GM12872 (cell line): Measurements from ENCODE around the gene PPP1R27.

Experiments used
- TF ChIP-seq, protein P1 (sequence below): IDR thresholded peaks from 3 replicates; pipeline ENCODE4 v1.5.1; 2011; ENCODE audit warnings: low read depth, mild to moderate bottlenecking, low read length, moderate library complexity; ENCODE audit not compliant: insufficient read depth

PPP1R27 gene

GRCh38 chr17:81819708-81820107, 15.1 kb downstream of the PPP1R27 start:
- TF ChIP-seq, protein P1, sequence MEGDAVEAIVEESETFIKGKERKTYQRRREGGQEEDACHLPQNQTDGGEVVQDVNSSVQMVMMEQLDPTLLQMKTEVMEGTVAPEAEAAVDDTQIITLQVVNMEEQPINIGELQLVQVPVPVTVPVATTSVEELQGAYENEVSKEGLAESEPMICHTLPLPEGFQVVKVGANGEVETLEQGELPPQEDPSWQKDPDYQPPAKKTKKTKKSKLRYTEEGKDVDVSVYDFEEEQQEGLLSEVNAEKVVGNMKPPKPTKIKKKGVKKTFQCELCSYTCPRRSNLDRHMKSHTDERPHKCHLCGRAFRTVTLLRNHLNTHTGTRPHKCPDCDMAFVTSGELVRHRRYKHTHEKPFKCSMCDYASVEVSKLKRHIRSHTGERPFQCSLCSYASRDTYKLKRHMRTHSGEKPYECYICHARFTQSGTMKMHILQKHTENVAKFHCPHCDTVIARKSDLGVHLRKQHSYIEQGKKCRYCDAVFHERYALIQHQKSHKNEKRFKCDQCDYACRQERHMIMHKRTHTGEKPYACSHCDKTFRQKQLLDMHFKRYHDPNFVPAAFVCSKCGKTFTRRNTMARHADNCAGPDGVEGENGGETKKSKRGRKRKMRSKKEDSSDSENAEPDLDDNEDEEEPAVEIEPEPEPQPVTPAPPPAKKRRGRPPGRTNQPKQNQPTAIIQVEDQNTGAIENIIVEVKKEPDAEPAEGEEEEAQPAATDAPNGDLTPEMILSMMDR = no peak

- TF ChIP-seq, protein P1 = no peak
Observed at GRCh38 chr17:81817758-81818147, 17.1 kb downstream of the PPP1R27 start.

DNA sequence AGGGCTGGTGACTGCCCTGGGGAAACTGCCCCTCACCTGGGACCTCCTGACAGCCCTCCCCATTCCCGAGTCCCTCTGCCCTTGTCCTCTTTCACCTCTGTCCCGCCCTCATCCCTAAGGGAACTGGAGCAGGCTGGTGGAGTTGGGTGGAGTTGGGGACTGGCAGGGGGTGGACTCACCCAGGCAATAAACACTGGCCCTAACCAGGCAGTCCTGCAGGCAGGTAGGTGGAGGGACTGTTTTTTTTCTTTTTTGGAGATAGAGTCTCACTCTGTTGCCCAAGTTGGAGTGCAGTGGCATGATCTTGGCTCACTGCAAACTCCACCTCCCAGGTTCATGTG, 19.2 kb downstream of the PPP1R27 start:
- TF ChIP-seq, protein P1 = no peak

- TF ChIP-seq, protein P1 = no peak
Observed at GRCh38 chr17:81814748-81815645, 19.9 kb downstream of the PPP1R27 start.

GRCh38 chr17:81813861-81814683, 20.8 kb downstream of the PPP1R27 start:
- TF ChIP-seq, protein P1 = no peak

DNA sequence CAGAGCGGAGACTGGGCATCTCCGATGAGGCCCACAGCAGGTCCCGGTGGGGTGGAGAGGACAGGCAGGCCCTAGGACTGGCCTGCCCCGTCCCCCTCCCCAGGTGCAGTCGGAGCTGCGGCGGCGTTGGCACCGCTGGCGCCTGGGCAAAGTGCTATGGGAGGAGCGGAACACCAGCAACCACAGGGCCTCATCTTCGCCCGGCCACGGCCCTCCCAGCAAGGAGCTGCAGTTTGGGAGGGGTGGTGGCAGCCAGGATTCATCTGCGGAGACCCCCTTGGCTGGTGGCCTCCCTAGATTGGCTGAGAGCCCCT, 21.5 kb downstream of the PPP1R27 start:
- TF ChIP-seq, protein P1 = no peak

GRCh38 chr17:81812571-81813370, 22.1 kb downstream of the PPP1R27 start:
- TF ChIP-seq, protein P1 = no peak
